WTC11 (cell line): ENCODE data around the gene MYLK. TPM values are rescaled to one million over a fixed set of nuclear protein-coding genes. Genes with fewer than 3 reads are reported as not detected.

Experiments
- ATAC-seq: fragments of 200-7000 bp; cut with Tn5 transposase; 2 replicates; pipeline ENCODE4 v1.10.0; 2021; ENCODE audit warnings: mild to moderate bottlenecking, moderate library complexity
- CTCF ChIA-PET: fragments of 300-600 bp; sonication (Branson Sonifier 250); formaldehyde crosslinking; loops from one replicate; lab custom pipeline; 2021; ENCODE audit warnings: antibody characterized with exemption; lab: Charles Lee
- POLR2A ChIA-PET: fragments of 350-600 bp; sonication (Branson Sonifier 250); formaldehyde crosslinking; loops from one replicate; lab custom pipeline; 2021; ENCODE audit warnings: antibody characterized with exemption; lab: Charles Lee
- DNase-seq: peaks from one replicate; pipeline ENCODE4 v3.0.0; 2021; ENCODE audit warnings: low spot score
- H3K27ac Mint-ChIP-seq: 2 replicates; pipeline ENCODE4 v1.8.0; 2021; ENCODE audit warnings: mixed read lengths
- H3K27me3 Mint-ChIP-seq: 2 replicates; pipeline ENCODE4 v1.8.0; 2021; ENCODE audit warnings: low read depth, mild to moderate bottlenecking, moderate library complexity, mixed read lengths
- H3K36me3 Mint-ChIP-seq: 2 replicates; pipeline ENCODE4 v1.8.0; 2021; ENCODE audit warnings: mixed read lengths
- H3K4me1 Mint-ChIP-seq: 2 replicates; pipeline ENCODE4 v1.8.0; 2022; ENCODE audit warnings: mixed read lengths
- H3K4me3 Mint-ChIP-seq: 2 replicates; pipeline ENCODE4 v1.8.0; 2021; ENCODE audit warnings: mild to moderate bottlenecking, moderate library complexity, mixed read lengths
- H3K9me3 Mint-ChIP-seq: 2 replicates; pipeline ENCODE4 v1.8.0; 2021; ENCODE audit warnings: mixed read lengths
- ARID4B ChIP-seq: sonication (generic); formaldehyde crosslinking; IDR thresholded peaks from 2 replicates; pipeline ENCODE4 v1.8.0; 2023; ENCODE audit warnings: missing genetic modification reagents, mild to moderate bottlenecking, borderline replicate concordance
- ETV6 ChIP-seq: sonication (generic); formaldehyde crosslinking; IDR thresholded peaks from 2 replicates; pipeline ENCODE4 v1.8.1; 2022; ENCODE audit warnings: mild to moderate bottlenecking, missing genetic modification reagents
- FOXK1 ChIP-seq: sonication (generic); formaldehyde crosslinking; IDR thresholded peaks from 2 replicates; pipeline ENCODE4 v1.8.0; 2022; ENCODE audit warnings: mild to moderate bottlenecking, moderate library complexity, missing genetic modification reagents
- FOXP1 ChIP-seq: sonication (generic); formaldehyde crosslinking; IDR thresholded peaks from 2 replicates; pipeline ENCODE4 v1.8.0; 2022; ENCODE audit warnings: missing genetic modification reagents, mild to moderate bottlenecking, moderate library complexity, borderline replicate concordance
- GABPB1 ChIP-seq: sonication (generic); formaldehyde crosslinking; IDR thresholded peaks from 2 replicates; pipeline ENCODE4 v1.8.1; 2023; ENCODE audit warnings: mild to moderate bottlenecking, missing genetic modification reagents
- JAZF1 ChIP-seq: fragments of 250-450 bp; sonication (Bioruptor Pico); IDR thresholded peaks from 2 replicates; pipeline ENCODE4 v1.9.0; 2021; ENCODE audit warnings: moderate library complexity, mild to moderate bottlenecking, inconsistent platforms
- MLX ChIP-seq: sonication (generic); formaldehyde crosslinking; IDR thresholded peaks from 2 replicates; pipeline ENCODE4 v1.8.1; 2023; ENCODE audit warnings: mild to moderate bottlenecking, missing genetic modification reagents, moderate library complexity
- MXD4 ChIP-seq: fragments of 250-450 bp; sonication (Bioruptor Pico); IDR thresholded peaks from 2 replicates; pipeline ENCODE4 v1.8.0; 2021; ENCODE audit warnings: mild to moderate bottlenecking, moderate library complexity, borderline replicate concordance
- MYBL2 ChIP-seq: sonication (generic); formaldehyde crosslinking; IDR thresholded peaks from 2 replicates; pipeline ENCODE4 v1.8.1; 2023; ENCODE audit warnings: mild to moderate bottlenecking, moderate library complexity, missing genetic modification reagents
- NFE2L1 ChIP-seq: sonication (generic); formaldehyde crosslinking; IDR thresholded peaks from 2 replicates; pipeline ENCODE4 v1.8.1; 2023; ENCODE audit warnings: missing genetic modification reagents
- NFYB ChIP-seq: sonication (generic); formaldehyde crosslinking; conservative IDR thresholded peaks from 2 replicates; pipeline ENCODE4 v1.8.0; 2022; ENCODE audit warnings: low read depth, missing genetic modification reagents
- NR3C1 ChIP-seq: sonication (generic); formaldehyde crosslinking; conservative IDR thresholded peaks from 2 replicates; pipeline ENCODE4 v1.8.1; 2023; ENCODE audit warnings: low read depth, mild to moderate bottlenecking, missing genetic modification reagents
- OVOL2 ChIP-seq: fragments of 250-450 bp; sonication (Bioruptor Pico); IDR thresholded peaks from 2 replicates; pipeline ENCODE4 v1.9.0; 2021; ENCODE audit warnings: mild to moderate bottlenecking, borderline replicate concordance
- PRRX2 ChIP-seq: fragments of 250-450 bp; sonication (Bioruptor Pico); IDR thresholded peaks from 2 replicates; pipeline ENCODE4 v1.8.0; 2021; ENCODE audit warnings: mild to moderate bottlenecking
- TEAD1 ChIP-seq: sonication (generic); formaldehyde crosslinking; IDR thresholded peaks from 2 replicates; pipeline ENCODE4 v1.8.0; 2022; ENCODE audit warnings: mild to moderate bottlenecking, missing genetic modification reagents
- TEAD4 ChIP-seq: sonication (generic); formaldehyde crosslinking; IDR thresholded peaks from 2 replicates; pipeline ENCODE4 v1.8.0; 2022; ENCODE audit warnings: mild to moderate bottlenecking, missing genetic modification reagents
- ZBTB21 ChIP-seq: sonication (generic); formaldehyde crosslinking; IDR thresholded peaks from 2 replicates; pipeline ENCODE4 v1.8.1; 2023; ENCODE audit warnings: mild to moderate bottlenecking, missing genetic modification reagents, borderline replicate concordance
- ZNF121 ChIP-seq: sonication (generic); formaldehyde crosslinking; IDR thresholded peaks from 2 replicates; pipeline ENCODE4 v1.8.0; 2023; ENCODE audit warnings: missing genetic modification reagents
- ZNF317 ChIP-seq: sonication (generic); formaldehyde crosslinking; IDR thresholded peaks from 2 replicates; pipeline ENCODE4 v1.8.1; 2023; ENCODE audit warnings: low read depth, mild to moderate bottlenecking, moderate library complexity, missing genetic modification reagents, borderline replicate concordance
- total RNA-seq: library from RNA; stranded (reverse); gene quantifications from 3 replicates; pipeline ENCODE4 v1.2.3, GENCODE V29; 2021
- TF ChIP-seq, protein P1 (sequence below): sonication (generic); formaldehyde crosslinking; IDR thresholded peaks from 2 replicates; pipeline ENCODE4 v1.8.0; 2023; ENCODE audit warnings: missing genetic modification reagents
- TF ChIP-seq, protein P2 (sequence below): fragments of 250-450 bp; sonication (Bioruptor Pico); IDR thresholded peaks from 2 replicates; pipeline ENCODE4 v2.1.2; 2022; ENCODE audit warnings: mild to moderate bottlenecking, moderate library complexity
- TF ChIP-seq, protein P3 (sequence below): fragments of 250-450 bp; sonication (Bioruptor Pico); conservative IDR thresholded peaks from 2 replicates; pipeline ENCODE4 v1.9.0; 2021; ENCODE audit warnings: mild to moderate bottlenecking
- TF ChIP-seq, protein P4 (sequence below): sonication (generic); formaldehyde crosslinking; IDR thresholded peaks from 2 replicates; pipeline ENCODE4 v1.8.1; 2023; ENCODE audit warnings: mild to moderate bottlenecking, missing genetic modification reagents

MYLK gene
- total RNA-seq, 1 experiment from 2014 or later = 10.4 TPM

DNA sequence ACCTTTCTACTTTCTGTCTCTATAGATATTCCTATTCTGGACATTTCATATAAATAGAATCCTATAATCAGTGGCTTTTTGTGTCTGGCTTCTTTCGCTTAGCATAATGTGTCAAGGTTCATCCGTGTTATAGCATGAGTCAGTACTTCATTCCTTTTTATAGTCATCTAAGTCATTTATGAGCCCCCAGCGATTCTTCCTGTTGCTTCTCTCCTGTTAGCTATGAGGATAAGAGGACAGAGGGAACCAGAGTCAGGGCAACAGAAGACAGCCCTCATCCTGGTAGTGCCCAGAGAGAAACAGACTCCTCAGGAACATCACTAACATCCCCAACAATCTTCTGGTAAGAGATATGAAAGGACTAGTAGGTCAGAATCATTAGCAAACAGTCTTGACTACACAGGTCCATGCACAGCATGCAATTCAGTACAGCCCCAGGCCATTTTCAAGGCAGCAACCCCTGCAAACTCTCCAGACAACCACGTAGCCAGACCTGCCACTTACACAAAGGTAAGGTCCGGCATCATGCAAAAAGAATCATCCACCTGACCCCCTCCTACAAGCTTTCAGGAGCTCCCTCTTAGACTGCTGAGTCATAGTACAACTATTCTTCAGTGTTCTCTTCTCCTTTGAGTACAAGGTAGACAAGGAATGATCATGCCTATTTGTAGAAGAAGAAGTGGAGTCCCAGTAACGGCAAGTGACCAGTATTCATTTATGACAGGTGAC, 91.5 kb downstream of the MYLK start:
- ATAC-seq = no peak
- no peaks in the 10 kb centered on the region for H3K27me3 Mint-ChIP-seq
- CTCF ChIA-PET = no interaction called here

DNA sequence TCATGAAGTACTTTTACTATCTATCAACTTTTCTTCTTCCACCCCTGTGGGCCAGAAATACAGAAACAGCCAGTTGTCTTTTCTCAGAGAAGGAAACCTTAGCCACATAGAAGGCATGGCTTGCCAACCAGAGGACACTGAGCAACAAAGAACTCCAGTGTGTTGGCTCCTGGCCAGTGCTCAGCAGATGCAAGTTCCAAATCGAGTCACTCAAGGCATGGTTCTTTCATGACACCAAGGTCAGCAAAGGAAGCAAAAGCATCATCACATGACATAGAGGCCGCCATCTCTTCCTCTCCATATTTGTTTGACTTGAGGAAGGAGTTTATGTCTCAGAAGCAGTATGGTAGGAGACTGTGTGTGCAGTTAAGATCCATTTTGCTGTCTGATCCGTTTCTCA, 92.2 kb downstream of the MYLK start:
- TF ChIP-seq NFYB (CRISPR knock-in tag) = no peak
- Mint-ChIP-seq H3K27ac (no peak overlapping the region), H3K9me3 (no peaks in the 10 kb centered on the region), H3K36me3 (no peaks in the 10 kb centered on the region), H3K4me3 (no peak overlapping the region), H3K4me1 (peaks cover 17% of the 10 kb centered on the region), H3K27me3 (no peaks in the 10 kb centered on the region)
- no peak for ATAC-seq
- CTCF ChIA-PET = no interaction called here
- POLR2A ChIA-PET = no interaction called here
- no peak for DNase-seq

More for the DNA sequence above, 91.5 kb downstream of the MYLK start:
- Mint-ChIP-seq H3K4me1 (peaks cover 17% of the 10 kb centered on the region), H3K36me3 (no peaks in the 10 kb centered on the region), H3K9me3 (no peaks in the 10 kb centered on the region), H3K4me3 (no peak overlapping the region), H3K27ac (no peak overlapping the region)
- TF ChIP-seq PRRX2 (CRISPR knock-in tag) (no peak), ZNF121 (CRISPR knock-in tag) (no peak), OVOL2 (CRISPR knock-in tag) (no peak), ZBTB21 (CRISPR knock-in tag) (no peak), MLX (CRISPR knock-in tag) (no peak), TEAD4 (CRISPR knock-in tag) (no peak), MYBL2 (CRISPR knock-in tag) (no peak), FOXK1 (CRISPR knock-in tag) (no peak), ARID4B (no peak)
- TF ChIP-seq, protein P1, sequence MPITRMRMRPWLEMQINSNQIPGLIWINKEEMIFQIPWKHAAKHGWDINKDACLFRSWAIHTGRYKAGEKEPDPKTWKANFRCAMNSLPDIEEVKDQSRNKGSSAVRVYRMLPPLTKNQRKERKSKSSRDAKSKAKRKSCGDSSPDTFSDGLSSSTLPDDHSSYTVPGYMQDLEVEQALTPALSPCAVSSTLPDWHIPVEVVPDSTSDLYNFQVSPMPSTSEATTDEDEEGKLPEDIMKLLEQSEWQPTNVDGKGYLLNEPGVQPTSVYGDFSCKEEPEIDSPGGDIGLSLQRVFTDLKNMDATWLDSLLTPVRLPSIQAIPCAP = no peak
- TF ChIP-seq, protein P2, sequence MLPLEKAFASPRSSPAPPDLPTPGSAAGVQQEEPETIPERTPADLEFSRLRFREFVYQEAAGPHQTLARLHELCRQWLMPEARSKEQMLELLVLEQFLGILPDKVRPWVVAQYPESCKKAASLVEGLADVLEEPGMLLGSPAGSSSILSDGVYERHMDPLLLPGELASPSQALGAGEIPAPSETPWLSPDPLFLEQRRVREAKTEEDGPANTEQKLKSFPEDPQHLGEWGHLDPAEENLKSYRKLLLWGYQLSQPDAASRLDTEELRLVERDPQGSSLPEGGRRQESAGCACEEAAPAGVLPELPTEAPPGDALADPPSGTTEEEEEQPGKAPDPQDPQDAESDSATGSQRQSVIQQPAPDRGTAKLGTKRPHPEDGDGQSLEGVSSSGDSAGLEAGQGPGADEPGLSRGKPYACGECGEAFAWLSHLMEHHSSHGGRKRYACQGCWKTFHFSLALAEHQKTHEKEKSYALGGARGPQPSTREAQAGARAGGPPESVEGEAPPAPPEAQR (CRISPR knock-in tag) = no peak
- POLR2A ChIA-PET = no interaction called here
- DNase-seq = no peak

DNA sequence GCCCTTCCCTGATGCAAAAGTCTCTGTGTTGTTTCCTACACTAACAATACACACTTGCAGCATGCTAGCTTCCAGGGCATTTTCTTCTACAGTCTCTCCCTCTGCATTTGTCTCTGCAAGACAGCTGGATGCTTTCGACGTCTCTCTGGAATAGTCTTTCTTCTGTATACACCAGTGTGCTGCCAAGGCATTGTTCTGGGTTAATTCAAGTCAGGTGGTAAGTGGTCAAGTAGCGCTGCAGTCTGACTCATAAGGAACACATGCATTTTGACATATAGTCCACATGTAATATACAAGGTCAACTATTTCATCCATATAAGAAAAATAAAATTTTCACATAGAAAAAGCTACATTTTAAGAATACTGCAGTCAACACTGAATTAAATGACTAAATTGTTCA, 92.7 kb downstream of the MYLK start:
- H3K27me3 Mint-ChIP-seq = no peaks in the 10 kb centered on the region
- no peak for DNase-seq
- no peak overlapping the region for H3K27ac Mint-ChIP-seq
- H3K4me3 Mint-ChIP-seq = no peak overlapping the region
- peaks cover 17% of the 10 kb centered on the region for H3K4me1 Mint-ChIP-seq
- ChIA-PET POLR2A (no interaction called here), CTCF (interaction anchor here (1.0 kb wide), 1 partner anchor 12 kb away, joined by 4 read pairs; no protein-coding TSS in a partner anchor)
- no peaks in the 10 kb centered on the region for H3K9me3 Mint-ChIP-seq
- no peak for ATAC-seq
- no peaks in the 10 kb centered on the region for H3K36me3 Mint-ChIP-seq
- no peak for TF ChIP-seq GABPB1 (CRISPR knock-in tag)
- TF ChIP-seq JAZF1 (CRISPR knock-in tag) = no peak
- TF ChIP-seq, protein P3, sequence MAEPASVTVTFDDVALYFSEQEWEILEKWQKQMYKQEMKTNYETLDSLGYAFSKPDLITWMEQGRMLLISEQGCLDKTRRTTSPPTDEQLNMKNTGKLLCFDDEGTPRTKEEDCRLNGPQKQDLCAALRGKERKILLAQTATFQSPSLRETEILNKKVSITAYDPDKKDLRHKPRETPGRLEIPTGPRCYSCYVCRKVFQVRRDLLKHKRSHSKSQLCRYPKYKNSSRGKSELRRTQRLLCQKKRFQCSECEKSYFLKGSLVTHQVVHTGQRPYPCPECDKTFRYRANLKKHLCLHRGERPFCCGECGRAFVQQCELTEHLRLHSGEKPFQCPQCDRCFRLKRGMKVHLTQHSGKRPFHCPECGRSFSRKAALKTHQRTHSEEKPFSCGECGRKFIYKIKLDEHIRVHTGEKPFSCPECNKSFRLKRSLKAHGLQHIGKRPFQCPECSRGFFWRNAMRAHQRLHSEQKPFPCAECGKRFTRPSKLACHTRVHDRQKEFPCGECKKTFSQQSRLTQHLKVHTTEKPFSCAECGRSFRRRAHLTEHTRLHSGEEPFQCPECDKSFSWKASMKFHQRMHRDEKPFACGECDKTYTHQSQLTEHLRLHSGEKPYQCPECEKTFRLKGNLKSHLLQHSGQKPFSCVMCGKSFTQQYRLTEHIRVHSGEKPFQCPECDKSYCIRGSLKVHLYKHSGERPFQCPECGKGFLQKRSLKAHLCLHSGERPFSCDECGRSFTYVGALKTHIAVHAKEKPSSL (CRISPR knock-in tag) = no peak
- TF ChIP-seq, protein P4, sequence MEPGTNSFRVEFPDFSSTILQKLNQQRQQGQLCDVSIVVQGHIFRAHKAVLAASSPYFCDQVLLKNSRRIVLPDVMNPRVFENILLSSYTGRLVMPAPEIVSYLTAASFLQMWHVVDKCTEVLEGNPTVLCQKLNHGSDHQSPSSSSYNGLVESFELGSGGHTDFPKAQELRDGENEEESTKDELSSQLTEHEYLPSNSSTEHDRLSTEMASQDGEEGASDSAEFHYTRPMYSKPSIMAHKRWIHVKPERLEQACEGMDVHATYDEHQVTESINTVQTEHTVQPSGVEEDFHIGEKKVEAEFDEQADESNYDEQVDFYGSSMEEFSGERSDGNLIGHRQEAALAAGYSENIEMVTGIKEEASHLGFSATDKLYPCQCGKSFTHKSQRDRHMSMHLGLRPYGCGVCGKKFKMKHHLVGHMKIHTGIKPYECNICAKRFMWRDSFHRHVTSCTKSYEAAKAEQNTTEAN (CRISPR knock-in tag) = no peak
- no peak for TF ChIP-seq TEAD1 (CRISPR knock-in tag)
- TF ChIP-seq FOXP1 (CRISPR knock-in tag) = no peak
- no peak for TF ChIP-seq ZNF317 (CRISPR knock-in tag)
- no peak for TF ChIP-seq MXD4 (CRISPR knock-in tag)
- TF ChIP-seq NFE2L1 (CRISPR knock-in tag) = no peak
- no peak for TF ChIP-seq ETV6 (CRISPR knock-in tag)
- no peak for TF ChIP-seq NR3C1
